ENCODE measurements around the gene ZDHHC6.
"Not testable (repeated sequence)": the region's sequence is repeated elsewhere in the genome, so short reads cannot be mapped to it uniquely, and the experiment has no call there.

Gene ZDHHC6

GRCh38 chr10:112446055-112446854 lies 459 bp downstream of the ZDHHC6 start:
- no peak for DNase-seq (ENCODE audit: low read depth, low spot score)

DNA sequence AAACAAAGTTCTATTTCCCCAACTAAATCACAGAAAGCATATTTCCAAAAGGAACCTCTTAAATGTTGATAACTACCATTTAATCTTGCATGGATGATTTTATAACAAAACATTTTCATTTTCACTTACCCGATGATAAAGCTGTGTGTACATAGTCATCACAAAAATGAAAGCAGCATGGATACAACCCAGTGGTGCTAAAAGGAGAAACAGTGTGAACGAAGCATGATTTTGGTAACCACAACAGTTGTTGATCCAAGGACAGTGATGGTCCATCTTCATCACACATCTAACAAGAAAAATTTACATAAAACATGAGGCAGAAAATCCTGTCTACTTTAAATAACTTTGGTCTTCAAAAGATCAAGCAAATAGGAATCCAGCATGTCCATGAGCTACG lies 4.7 kb downstream of the ZDHHC6 start:
- no peak for DNase-seq (ENCODE audit: low read depth, low spot score)

DNA sequence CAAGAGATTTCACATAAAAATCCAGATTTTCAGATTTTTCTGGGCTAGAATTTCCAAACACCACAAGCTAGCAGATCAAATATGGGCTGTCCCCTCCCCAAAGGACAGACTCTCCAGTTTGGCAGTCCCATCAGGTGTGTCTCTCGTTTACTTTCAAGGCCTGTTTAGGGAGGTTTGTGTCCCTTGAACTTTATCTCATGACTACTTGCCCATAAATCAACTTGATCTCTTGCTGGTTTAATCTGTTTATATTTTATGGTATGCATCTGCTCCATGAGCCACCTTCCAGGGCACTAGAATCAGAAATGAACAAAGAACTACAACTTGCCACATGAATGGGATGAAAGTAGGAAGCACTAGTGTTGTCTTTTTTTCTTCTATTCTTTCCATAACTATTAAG lies 5.2 kb downstream of the ZDHHC6 start:
- DNase-seq (ENCODE audit: low read depth, low spot score) = no peak

DNA sequence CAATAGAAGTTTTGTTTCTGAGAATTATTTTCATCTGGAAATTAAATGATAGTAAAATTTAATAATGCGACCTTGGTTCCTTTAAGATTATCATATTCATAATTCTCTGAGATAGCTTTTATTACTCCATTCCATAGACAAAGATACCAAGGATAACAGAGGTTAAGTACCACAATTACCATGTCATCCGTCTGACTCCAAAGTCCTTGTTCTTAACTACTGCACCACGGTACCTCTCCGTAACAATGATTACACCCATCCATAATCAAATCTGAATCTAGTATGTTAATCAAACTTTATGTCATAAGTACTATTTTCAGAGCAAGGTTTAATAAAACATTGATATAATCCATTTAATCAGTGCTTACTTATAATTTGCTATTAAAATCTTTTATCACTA lies 8.4 kb downstream of the ZDHHC6 start:
- no peak for DNase-seq (ENCODE audit: low read depth, low spot score)

- DNase-seq (ENCODE audit: low read depth, low spot score) = no peak
Observed at GRCh38 chr10:112434988-112435619, 11.6 kb downstream of the ZDHHC6 start.

- DNase-seq (ENCODE audit: low read depth, low spot score) = no peak
Observed at GRCh38 chr10:112433136-112433535, 13.6 kb downstream of the ZDHHC6 start.

DNA sequence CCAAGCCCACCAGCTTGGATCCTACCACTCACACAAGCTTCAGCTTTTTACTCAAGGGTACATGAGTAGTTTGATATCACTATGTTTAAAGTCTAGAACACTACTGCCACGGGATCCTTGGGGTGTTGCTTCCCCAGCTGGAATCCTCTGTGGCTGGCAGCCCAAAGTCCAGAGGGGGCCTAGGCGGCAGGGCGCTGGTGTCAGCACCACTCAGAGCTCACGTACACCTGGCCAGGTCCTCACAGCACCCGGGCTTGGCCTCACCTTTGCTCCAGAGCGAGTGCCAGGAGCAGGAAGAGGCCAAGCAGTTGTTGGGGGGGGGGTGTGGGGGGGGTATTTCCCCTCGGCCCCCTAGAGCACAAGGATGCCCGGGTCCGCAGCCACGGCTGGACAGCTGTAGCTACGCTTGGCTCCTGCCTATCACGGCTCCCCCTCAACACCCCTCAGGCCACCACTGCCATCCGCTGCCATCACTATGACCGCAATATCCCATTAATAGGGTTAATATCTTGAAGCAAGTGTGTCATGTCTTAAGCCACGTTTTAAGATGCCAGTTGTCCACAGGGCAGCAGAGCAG lies 17.0 kb downstream of the ZDHHC6 start:
- DNase-seq (ENCODE audit: low read depth, low spot score) = no peak

DNA sequence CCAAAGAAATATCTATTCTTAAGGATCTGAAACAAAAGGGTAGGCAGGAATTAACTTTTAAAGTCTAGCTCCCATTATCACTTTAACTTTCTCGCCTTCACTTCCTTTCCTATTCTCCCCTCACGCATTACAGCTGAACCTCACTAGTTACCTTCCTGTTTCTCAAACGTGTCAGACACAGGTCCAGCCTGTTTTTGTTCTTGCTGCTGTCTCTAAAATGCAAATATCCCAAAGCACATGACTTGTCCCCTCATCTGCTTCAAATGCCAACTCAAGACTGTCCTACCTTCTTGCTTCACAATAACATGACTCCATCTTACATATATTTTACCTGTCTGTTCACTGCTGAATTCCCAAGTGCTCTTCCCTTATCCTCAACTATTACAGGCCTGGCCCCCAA lies 17.6 kb downstream of the ZDHHC6 start:
- no peak for DNase-seq (ENCODE audit: low read depth, low spot score)

DNA sequence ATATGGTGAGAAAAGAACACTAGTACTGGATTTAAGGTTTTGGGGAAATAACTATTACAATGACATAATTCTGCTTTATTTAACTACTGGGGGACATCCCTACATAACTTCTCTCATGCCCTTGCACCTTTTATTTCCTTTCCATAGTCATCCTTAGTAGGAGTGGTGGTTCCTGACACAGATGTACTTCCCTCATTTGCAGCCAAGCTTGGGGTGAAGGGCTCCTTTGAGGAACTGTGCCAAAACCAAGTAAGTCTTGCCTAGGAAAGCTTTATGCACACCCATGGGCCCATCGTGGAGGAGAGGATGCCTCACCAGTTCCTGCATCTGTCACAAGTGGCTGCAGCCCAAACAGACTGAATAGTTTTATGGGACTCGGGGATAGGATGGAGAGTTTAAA lies 20.6 kb downstream of the ZDHHC6 start:
- no peak for DNase-seq (ENCODE audit: low read depth, low spot score)

GRCh38 chr10:112424651-112425050 lies 22.1 kb downstream of the ZDHHC6 start:
- DNase-seq (ENCODE audit: low read depth, low spot score) = no peak

DNA sequence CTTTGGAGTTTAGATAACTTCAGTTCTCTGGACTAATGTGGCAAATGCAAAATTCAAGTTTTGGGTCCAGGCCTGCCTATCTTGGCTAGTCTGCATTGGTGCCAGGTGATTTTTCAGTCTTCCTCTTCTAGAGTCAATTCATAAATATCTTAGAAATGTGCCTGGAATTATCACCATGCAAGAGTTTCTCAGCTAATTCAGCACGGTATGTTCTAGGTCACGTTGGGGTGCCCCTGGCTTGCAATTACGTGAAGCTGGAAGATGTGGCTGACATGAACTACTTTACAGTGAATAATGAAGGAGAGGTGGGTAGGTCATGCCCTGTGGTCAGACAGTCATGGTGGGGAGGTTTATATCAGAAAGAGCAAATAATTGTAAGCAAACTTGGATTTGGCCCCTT lies 25.0 kb downstream of the ZDHHC6 start:
- no peak for DNase-seq (ENCODE audit: low read depth, low spot score)

DNA sequence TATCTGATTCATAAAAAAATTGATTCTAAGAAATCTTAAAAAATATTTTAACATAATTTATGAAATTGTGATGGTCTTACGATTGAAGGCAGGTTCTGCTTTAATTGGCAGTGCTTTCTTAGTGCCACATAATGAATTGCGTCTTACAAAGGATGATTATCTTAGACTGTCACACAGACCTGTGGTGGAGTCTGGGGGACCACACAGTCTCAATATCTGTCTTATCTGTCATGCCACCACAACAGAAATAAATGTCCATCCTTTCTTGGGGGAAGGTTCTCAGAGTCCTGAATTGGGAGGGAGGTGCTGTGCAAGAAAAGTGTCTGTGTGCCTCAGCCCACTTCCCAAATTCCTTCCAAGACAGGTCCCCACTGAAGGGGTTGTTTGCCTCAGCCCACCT lies 34.0 kb downstream of the ZDHHC6 start:
- no peak for DNase-seq (ENCODE audit: low read depth, low spot score)

- no peak for DNase-seq (ENCODE audit: low read depth, low spot score)
Observed at GRCh38 chr10:112409755-112410154, 37.0 kb downstream of the ZDHHC6 start.

GRCh38 chr10:112409299-112409698 lies 37.4 kb downstream of the ZDHHC6 start:
- no peak for DNase-seq (ENCODE audit: low read depth, low spot score)

DNA sequence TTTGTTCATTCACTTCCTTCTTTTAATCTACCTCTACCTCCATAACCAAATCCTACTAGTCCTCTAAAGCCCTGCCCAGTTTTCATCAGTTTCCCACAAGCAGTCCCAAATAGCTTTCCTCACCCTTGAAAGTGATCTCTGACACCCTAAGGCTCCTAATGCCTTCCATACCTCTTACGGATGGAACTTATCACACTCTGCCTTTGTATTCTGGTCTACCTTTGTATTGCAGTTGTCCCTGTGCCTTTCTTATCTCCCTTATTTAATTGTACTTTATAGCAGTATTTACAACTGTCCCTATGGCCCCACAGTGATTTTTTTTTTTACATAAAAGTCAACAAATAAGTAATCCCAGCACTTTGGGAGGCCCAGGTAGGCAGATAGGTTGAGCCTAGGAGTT lies 39.0 kb downstream of the ZDHHC6 start:
- DNase-seq (ENCODE audit: low read depth, low spot score) = no peak

- not testable (repeated sequence) for DNase-seq (ENCODE audit: low read depth, low spot score)
Observed at GRCh38 chr10:112406806-112407205, 39.9 kb downstream of the ZDHHC6 start.

GRCh38 chr10:112404617-112405016 lies 42.1 kb downstream of the ZDHHC6 start:
- DNase-seq (ENCODE audit: low read depth, low spot score) = no peak

DNA sequence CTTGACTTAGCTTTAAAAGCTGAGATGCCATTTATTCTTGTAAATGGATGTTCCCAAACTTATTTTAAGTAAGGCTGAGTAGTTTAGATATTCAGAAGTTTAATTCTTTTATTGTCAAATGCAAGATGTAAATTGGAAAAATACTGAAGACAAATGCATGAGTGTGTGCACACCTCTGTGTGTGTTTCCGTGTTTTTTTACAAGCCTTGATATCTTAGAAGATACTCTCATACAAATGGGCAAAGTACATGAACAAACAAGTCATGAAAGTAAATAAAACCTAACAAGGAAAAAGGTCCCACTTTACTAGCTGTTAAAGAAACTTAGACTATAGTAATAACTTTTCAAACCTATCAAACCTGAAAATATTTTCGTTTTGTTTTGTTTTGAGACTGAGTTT lies 43.8 kb downstream of the ZDHHC6 start:
- no peak for DNase-seq (ENCODE audit: low read depth, low spot score)

DNA sequence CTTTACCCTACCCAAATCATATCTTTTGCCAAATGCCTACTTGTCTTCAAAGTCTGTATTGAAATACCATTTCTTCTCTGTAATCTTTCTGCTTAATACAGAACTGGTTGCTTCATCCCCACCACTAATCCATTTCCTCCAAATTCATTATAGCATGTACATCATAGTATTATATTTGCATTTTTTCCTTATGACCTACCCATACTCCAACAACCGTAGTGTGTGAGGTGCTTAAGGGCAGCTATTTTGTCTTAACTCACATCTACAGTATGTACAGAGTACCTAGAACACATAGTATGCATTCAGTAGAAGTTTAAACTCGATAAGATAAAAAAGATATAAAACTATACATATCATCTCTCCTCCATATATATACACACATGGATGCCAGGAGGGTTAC lies 49.1 kb downstream of the ZDHHC6 start:
- no peak for DNase-seq (ENCODE audit: low read depth, low spot score)

DNA sequence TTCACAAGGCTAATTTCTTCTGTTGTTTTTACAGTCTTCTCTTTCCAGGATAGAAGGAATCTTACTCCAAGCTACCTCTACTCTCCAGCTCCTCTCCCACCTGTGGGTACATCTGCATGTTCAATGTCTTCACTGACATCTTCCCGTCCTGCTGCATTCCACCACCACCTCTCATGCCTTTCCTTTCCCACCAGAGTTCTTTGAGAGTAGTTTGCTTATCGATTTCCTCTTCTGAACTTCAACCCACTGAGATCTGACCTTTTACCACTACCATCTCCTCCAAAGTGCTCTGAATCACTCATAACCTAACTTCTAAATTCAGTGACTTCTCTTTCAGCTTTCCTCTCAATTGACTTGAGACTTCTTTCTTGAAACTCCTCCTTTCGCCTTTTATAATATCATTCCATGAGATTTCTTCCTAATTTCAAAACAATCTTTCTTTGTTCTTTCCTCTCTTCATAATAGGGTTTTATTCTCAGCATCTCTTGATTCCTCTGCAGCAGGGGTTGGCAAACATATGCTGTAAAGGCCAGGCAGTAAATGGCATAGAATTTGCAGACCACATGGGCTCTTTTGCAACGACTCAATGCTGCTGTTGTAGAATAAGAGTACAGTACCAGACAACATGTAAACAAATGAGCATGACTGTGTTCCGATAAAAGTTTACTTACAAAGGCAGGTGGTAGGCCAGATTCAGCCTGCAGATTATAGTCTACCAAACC lies 50.7 kb downstream of the ZDHHC6 start:
- DNase-seq (ENCODE audit: low read depth, low spot score) = no peak

DNA sequence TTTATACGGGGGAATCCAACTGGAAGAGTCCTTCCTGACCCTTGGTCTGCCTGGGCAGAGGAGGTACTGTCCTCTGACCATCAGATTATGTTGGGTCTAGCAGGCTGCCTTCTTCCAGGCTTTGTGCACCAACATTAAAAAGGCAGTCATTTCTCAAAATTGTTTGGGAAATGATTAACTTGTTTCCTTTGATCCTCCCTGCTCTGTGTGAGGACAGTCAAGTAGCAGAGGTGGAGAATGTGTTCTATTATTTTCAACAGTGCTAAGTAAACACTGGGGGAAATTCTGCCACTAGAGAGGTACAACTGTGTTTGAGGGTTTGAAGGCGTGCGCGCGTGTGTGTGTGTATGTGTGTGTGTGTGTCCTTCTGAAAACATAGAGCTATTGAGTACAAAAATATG lies 52.2 kb downstream of the ZDHHC6 start:
- DNase-seq (ENCODE audit: low read depth, low spot score) = no peak

DNA sequence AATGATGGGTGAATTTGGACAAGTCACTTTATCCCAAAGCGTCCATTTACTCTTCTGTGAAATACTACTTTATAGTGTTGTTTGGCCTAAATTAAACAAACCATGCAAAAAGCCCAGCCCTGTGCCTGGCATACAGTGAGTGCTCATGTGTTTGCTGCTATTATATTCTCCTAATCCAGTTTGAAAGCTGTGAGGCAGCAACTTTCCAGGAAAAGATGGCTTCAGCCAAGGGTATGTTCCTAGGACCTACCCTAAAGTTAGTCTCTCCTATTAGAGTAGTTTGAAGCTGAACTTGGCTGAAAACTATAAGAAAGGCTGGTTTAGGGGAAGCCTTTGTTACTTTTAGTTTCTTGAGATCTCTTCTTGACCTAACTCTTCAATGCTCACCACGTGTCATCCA lies 52.9 kb downstream of the ZDHHC6 start:
- no peak for DNase-seq (ENCODE audit: low read depth, low spot score)
